GM12878 (cell line): ENCODE results near the gene GM2A. TPM values are rescaled to one million over a fixed set of nuclear protein-coding genes. Genes with fewer than 3 reads are reported as not detected.

Source experiments
- ATAC-seq: fragments of 200-7000 bp; cut with Tn5 transposase; 3 replicates; pipeline ENCODE4 v1.9.1; 2020; ENCODE audit warnings: mild to moderate bottlenecking, moderate library complexity
- BruUV-seq: library from RNA; stranded (reverse); fragments of 400-500 nt; replicated peaks from 2 replicates; lab custom pipeline; 2021; lab: Mats Ljungman, UMichigan
- CTCF ChIA-PET: fragments of 300-600 bp; sonication (Branson Sonifier 250); formaldehyde crosslinking; extraction: SDS; loops from one replicate; lab custom pipeline; 2021; ENCODE audit warnings: inconsistent platforms; lab: Yijun Ruan, JAX
- POLR2A ChIA-PET: fragments of 350-600 bp; formaldehyde crosslinking; extraction: SDS; loops from one replicate; lab custom pipeline; 2021; ENCODE audit warnings: inconsistent platforms; lab: Charles Lee
- RAD21 ChIA-PET: fragments of 300-600 bp; sonication (Branson Sonifier 250); formaldehyde crosslinking; loops from one replicate; lab custom pipeline; 2023; ENCODE audit warnings: antibody characterized with exemption; ENCODE audit not compliant: unreplicated experiment; lab: Charles Lee
- SMC1A ChIA-PET: fragments of 300-600 bp; sonication (Branson Sonifier 250); formaldehyde crosslinking; loops from one replicate; lab custom pipeline; 2023; ENCODE audit not compliant: unreplicated experiment, uncharacterized antibody; lab: Charles Lee
- DNase-seq: peaks from one replicate; pipeline ENCODE4 v3.0.0-alpha.2; 2011; ENCODE audit warnings: low read depth, low spot score
- FAIRE-seq: peaks from 3 replicates; lab custom pipeline; 2011; peaks lifted over from hg19 to GRCh38; lab: Jason Lieb, UNC
- H2AFZ ChIP-seq: 2 replicates; pipeline ENCODE4 v1.6.0; 2011; ENCODE audit warnings: low read depth, low read length, control low read depth; ENCODE audit not compliant: control insufficient read depth
- H3K27ac ChIP-seq: 2 replicates; pipeline ENCODE4 v1.5.1; 2011; ENCODE audit warnings: control low read depth; ENCODE audit not compliant: control insufficient read depth, insufficient read depth
- H3K27me3 ChIP-seq, 2 experiments: replicated peaks in 1 of 2; 2 replicates each; pipeline versions ENCODE4 v1.6.0 to v1.6.1; 2011; ENCODE audit warnings: low read length in 1 of 2; ENCODE audit not compliant: control insufficient read depth in 2 of 2, insufficient read depth in 2 of 2
- H3K36me3 ChIP-seq, 2 experiments: 2 replicates each; pipeline ENCODE4 v1.5.1; 2011; ENCODE audit warnings: low read length in 1 of 2; ENCODE audit not compliant: control insufficient read depth in 2 of 2, insufficient read depth in 2 of 2
- H3K4me1 ChIP-seq: 2 replicates; pipeline ENCODE4 v1.6.1; 2011; ENCODE audit warnings: mild to moderate bottlenecking, low read length, moderate library complexity, mixed read lengths; ENCODE audit not compliant: control insufficient read depth, insufficient read depth
- H3K4me2 ChIP-seq: 2 replicates; pipeline ENCODE4 v1.6.0; 2011; ENCODE audit warnings: control low read depth; ENCODE audit not compliant: control insufficient read depth, insufficient read depth
- H3K4me3 ChIP-seq: fragments of 200-600 bp; sonication (generic); 2 replicates; pipeline ENCODE4 v1.5.1; 2016
- H3K79me2 ChIP-seq: 2 replicates; pipeline ENCODE4 v1.6.0; 2011; ENCODE audit warnings: low read length; ENCODE audit not compliant: control insufficient read depth, insufficient read depth
- H3K9ac ChIP-seq: 2 replicates; pipeline ENCODE4 v1.8.0; 2011; ENCODE audit warnings: low read length, control low read depth, mixed read lengths; ENCODE audit not compliant: control insufficient read depth, insufficient read depth
- H3K9me3 ChIP-seq: replicated peaks from 3 replicates; pipeline ENCODE4 v1.5.1; 2011; ENCODE audit warnings: mild to moderate bottlenecking, low read length; ENCODE audit not compliant: control insufficient read depth, insufficient read depth
- H4K20me1 ChIP-seq: 2 replicates; pipeline ENCODE4 v1.6.0; 2011; ENCODE audit not compliant: control insufficient read depth, insufficient read depth
- BCL11A ChIP-seq: IDR thresholded peaks from 2 replicates; pipeline ENCODE4 v1.6.1; 2011; ENCODE audit warnings: low read depth, low read length
- CHD1 ChIP-seq: IDR thresholded peaks from 2 replicates; pipeline ENCODE4 v1.6.1; 2012; ENCODE audit warnings: low read depth, low read length, improper control_type of control experiment
- EED ChIP-seq: sonication (generic); IDR thresholded peaks from 2 replicates; pipeline ENCODE4 v1.6.1; 2016; ENCODE audit warnings: antibody characterized with exemption, low read depth
- MTA2 ChIP-seq: fragments of 450-650 bp; IDR thresholded peaks from 2 replicates; pipeline ENCODE4 v1.6.1; 2016; ENCODE audit warnings: low read depth, mild to moderate bottlenecking, moderate library complexity
- NKRF ChIP-seq: fragments of 450-650 bp; conservative IDR thresholded peaks from 2 replicates; pipeline ENCODE4 v1.6.1; 2017; ENCODE audit warnings: mild to moderate bottlenecking, moderate library complexity
- POU2F2 ChIP-seq: IDR thresholded peaks from 3 replicates; pipeline ENCODE4 v1.6.1; 2011; ENCODE audit warnings: low read depth, mild to moderate bottlenecking, low read length, borderline replicate concordance
- RELA ChIP-seq: fragments of 450-650 bp; IDR thresholded peaks from 2 replicates; pipeline ENCODE4 v1.8.0; 2014; ENCODE audit warnings: borderline replicate concordance; ENCODE audit not compliant: partially characterized antibody
- SIX5 ChIP-seq: IDR thresholded peaks from 2 replicates; pipeline ENCODE4 v1.6.1; 2011; ENCODE audit warnings: mild to moderate bottlenecking, low read depth, low read length, moderate library complexity; ENCODE audit not compliant: severe bottlenecking
- STAT1 ChIP-seq: fragments of 450-650 bp; conservative IDR thresholded peaks from 2 replicates; pipeline ENCODE4 v1.6.1; 2014; ENCODE audit warnings: antibody characterized with exemption, mild to moderate bottlenecking
- TCF3 ChIP-seq: IDR thresholded peaks from 2 replicates; pipeline ENCODE4 v1.6.1; 2012; ENCODE audit warnings: low read depth, mild to moderate bottlenecking, low read length, borderline replicate concordance; ENCODE audit not compliant: insufficient read depth
- TCF7 ChIP-seq: IDR thresholded peaks from 2 replicates; pipeline ENCODE4 v1.6.1; 2014; ENCODE audit warnings: antibody characterized with exemption, borderline replicate concordance
- ZNF687 ChIP-seq: fragments of 450-650 bp; IDR thresholded peaks from 2 replicates; pipeline ENCODE4 v1.6.1; 2017; ENCODE audit warnings: mild to moderate bottlenecking, moderate library complexity
- WGBS: methylation state at CpG from one replicate; pipeline ENCODE4 v1.1.6; 2016; ENCODE audit warnings: low lambda C conversion rate; ENCODE audit not compliant: insufficient replicate concordance, insufficient coverage; ENCODE audit errors: missing lambda C conversion rate; 5-methylcytosine and 5-hydroxymethylcytosine counted together
- in situ Hi-C: fragments of 300-500 bp; cut with MboI; formaldehyde crosslinking; loops from 9 replicates; pipeline ENCODE4 v1.14.3; 2018; ENCODE audit warnings: mixed read lengths
- intact Hi-C: fragments of 100-400 bp; cut with micrococcal nuclease; formaldehyde crosslinking; loops from one replicate; pipeline ENCODE4 v1.14.2; 2022; ENCODE audit not compliant: unreplicated experiment
- polyA plus RNA-seq, 11 experiments: library from polyadenylated mRNA; depleted of rRNA in 4 of 11; unstranded in 6 of 11; stranded (reverse) in 5 of 11; fragments of >200 nt; fragmentation: Nextera tagmentation in 4 of 11; fragmentation: Illumina TruSeq in 1 of 11; extraction: Ambion mirVana in 4 of 11; extraction: Trizol in 1 of 11; gene quantifications; 1 replicate in 1 of 11; 2 replicates in 10 of 11; pipeline versions ENCODE4 v1.2.1 to v1.2.3, GENCODE V29; 2011 to 2016; ENCODE audit warnings: inconsistent platforms in 2 of 11, missing spikeins in 2 of 11, low read depth in 1 of 11
- total RNA-seq, 4 experiments: library from RNA; depleted of rRNA in 3 of 4; stranded (reverse); fragments of >200 nt in 3 of 4; fragmentation: Illumina TruSeq in 1 of 4; extraction: Trizol in 1 of 4; gene quantifications; 2 replicates each; pipeline versions ENCODE4 v1.2.1 to v1.2.3, GENCODE V29; 2013 to 2021
- TF ChIP-seq, protein P1 (sequence below): IDR thresholded peaks from 2 replicates; pipeline ENCODE4 v1.6.1; 2012; ENCODE audit warnings: low read depth, low read length, improper control_type of control experiment

Gene GM2A
- total and polyA plus RNA-seq, 10 of the 15 experiments (the other 5 are each of a cell fraction or from before 2014, with no cell fraction given), result 33.6 to 106 (median 68.2) TPM

GRCh38 chr5:151212406-151212798 is 40.6 kb upstream of the GM2A start (continued):
- peak; percentile 83; the same call in 1 of the 2 replicates for TF ChIP-seq ZNF687
- 0 out of 2 replicates have a peak, but pooled peaks have one; percentile 20 for TF ChIP-seq EED
- TF ChIP-seq BCL11A, result no peak
- 0 out of 3 replicates have a peak, but pooled peaks have one; percentile 4 for TF ChIP-seq POU2F2

GRCh38 chr5:151213803-151214613 is 39.0 kb upstream of the GM2A start:
- Histone ChIP-seq H4K20me1 (no peaks in the 10 kb centered on the region), H2AFZ (no peak overlapping the region), H3K4me3 (peak overlapping the region; percentile 74), H3K79me2 (peaks cover 73% of the 10 kb centered on the region), H3K36me3 (peaks cover 2 to 4% of the 10 kb centered on the region in 2 experiments; a peak in 2 of 4 replicates), H3K4me1 (peaks cover 57% of the 10 kb centered on the region), H3K27me3 (no peaks in the 10 kb centered on the region), H3K9me3 (no peaks in the 10 kb centered on the region), H3K9ac (peak overlapping the region; percentile 94), H3K27ac (peak overlapping the region; percentile 99), H3K4me2 (peak overlapping the region; percentile 91)
- SMC1A ChIA-PET, result interaction anchor here (0.6 to 18.6 kb wide), 20 partner anchors 9 to 155 kb away, joined by 3 to 325 read pairs (median 6); partner anchors contain the start of genes CCDC69 and GM2A
- CTCF ChIA-PET, result interaction anchor here (0.6 to 17.0 kb wide), 14 partner anchors 9 to 102 kb away, joined by 3 to 293 read pairs (median 10); partner anchors contain the start of genes CCDC69 and GM2A
- WGBS, result 1% methylated on average over 9 of the region's 9 CpGs
- FAIRE-seq (peak; percentile 91), DNase-seq (peak; percentile 93), ATAC-seq (peak; percentile 83)
- in situ Hi-C loops, result no loop called here
- BruUV-seq, result TSS peak; percentile 78
- RAD21 ChIA-PET, result interaction anchor here (0.6 to 7.6 kb wide), 23 partner anchors 9 to 536 kb away, joined by 3 to 156 read pairs (median 10); partner anchors contain the start of genes ANXA6, CCDC69, GM2A and TNIP1
- intact Hi-C loops, result loop anchor here (1.0 to 5.0 kb wide), 6 partner anchors 9 to 132 kb away; partner anchors contain the start of genes ANXA6, GM2A and TNIP1
- POLR2A ChIA-PET, result interaction anchor here (0.6 to 17.1 kb wide), 29 partner anchors 9 to 801 kb away, joined by 3 to 290 read pairs (median 6); partner anchors contain the start of genes ANXA6, CCDC69, CD74 and GM2A
- TF ChIP-seq SIX5 (no peak), STAT1 (no peak), MTA2 (no peak), CHD1 (no peak), NKRF (peak; percentile 54; the same call in 1 of the 2 replicates), RELA (no peak), TCF7 (0 out of 2 replicates have a peak, but pooled peaks have one; percentile 30), TCF3 (0 out of 2 replicates have a peak, but pooled peaks have one; percentile 53)
- TF ChIP-seq, protein P1, sequence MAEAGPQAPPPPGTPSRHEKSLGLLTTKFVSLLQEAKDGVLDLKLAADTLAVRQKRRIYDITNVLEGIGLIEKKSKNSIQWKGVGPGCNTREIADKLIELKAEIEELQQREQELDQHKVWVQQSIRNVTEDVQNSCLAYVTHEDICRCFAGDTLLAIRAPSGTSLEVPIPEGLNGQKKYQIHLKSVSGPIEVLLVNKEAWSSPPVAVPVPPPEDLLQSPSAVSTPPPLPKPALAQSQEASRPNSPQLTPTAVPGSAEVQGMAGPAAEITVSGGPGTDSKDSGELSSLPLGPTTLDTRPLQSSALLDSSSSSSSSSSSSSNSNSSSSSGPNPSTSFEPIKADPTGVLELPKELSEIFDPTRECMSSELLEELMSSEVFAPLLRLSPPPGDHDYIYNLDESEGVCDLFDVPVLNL, result no peak
